Measurements from ENCODE around the gene PPWD1.
A peak's percentile ranks its signal among the peaks of the same experiment; 100 is the strongest.

DNA sequence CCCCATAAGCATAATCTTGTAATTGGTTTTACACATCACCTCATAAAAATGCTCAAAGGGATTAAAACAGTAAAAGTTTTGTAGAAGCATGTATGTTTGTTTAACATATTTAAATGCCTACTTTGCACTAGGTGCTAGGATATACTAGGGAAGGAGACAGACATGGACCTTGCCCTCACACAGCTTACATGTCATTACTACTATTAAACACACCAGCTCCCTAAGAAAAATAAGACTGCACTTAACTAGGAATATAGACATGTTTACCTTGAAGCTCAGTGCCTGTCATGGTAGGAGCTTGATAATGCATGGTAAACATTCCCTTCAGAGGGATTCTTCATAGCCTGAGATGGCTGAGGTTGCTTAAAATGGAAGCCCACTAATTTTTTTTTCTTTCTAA is 67.9 kb downstream of the PPWD1 start:
- TF ChIP-seq NFE2L1 (CRISPR knock-in tag; IDR thresholded peaks at IDR 0.05; ENCODE audit: borderline replicate concordance) (no peak), ZNF740 (CRISPR knock-in tag; IDR thresholded peaks at IDR 0.05) (no peak), STAT6 (CRISPR knock-in tag; IDR thresholded peaks at IDR 0.05; ENCODE audit: borderline replicate concordance) (no peak), FOXP1 (IDR thresholded peaks at IDR 0.05) (no peak), FOXP1 (CRISPR knock-in tag; IDR thresholded peaks at IDR 0.05) (0 out of 2 replicates have a peak, but pooled peaks have one; percentile 37), ZNF253 (CRISPR knock-in tag; IDR thresholded peaks at IDR 0.05; ENCODE audit: borderline replicate concordance) (no peak), SMARCE1 (IDR thresholded peaks at IDR 0.05; ENCODE audit: borderline replicate concordance) (no peak), HOXA5 (CRISPR knock-in tag; IDR thresholded peaks at IDR 0.05) (no peak), ZFP62 (CRISPR knock-in tag; IDR thresholded peaks at IDR 0.05) (no peak), ZFX (CRISPR knock-in tag; IDR thresholded peaks at IDR 0.05; ENCODE audit: low read depth) (no peak), SRY (CRISPR knock-in tag; IDR thresholded peaks at IDR 0.05) (no peak)

Measured in HepG2 (cell line).